ENCODE results near the gene UBE2Q1.

Gene UBE2Q1

DNA sequence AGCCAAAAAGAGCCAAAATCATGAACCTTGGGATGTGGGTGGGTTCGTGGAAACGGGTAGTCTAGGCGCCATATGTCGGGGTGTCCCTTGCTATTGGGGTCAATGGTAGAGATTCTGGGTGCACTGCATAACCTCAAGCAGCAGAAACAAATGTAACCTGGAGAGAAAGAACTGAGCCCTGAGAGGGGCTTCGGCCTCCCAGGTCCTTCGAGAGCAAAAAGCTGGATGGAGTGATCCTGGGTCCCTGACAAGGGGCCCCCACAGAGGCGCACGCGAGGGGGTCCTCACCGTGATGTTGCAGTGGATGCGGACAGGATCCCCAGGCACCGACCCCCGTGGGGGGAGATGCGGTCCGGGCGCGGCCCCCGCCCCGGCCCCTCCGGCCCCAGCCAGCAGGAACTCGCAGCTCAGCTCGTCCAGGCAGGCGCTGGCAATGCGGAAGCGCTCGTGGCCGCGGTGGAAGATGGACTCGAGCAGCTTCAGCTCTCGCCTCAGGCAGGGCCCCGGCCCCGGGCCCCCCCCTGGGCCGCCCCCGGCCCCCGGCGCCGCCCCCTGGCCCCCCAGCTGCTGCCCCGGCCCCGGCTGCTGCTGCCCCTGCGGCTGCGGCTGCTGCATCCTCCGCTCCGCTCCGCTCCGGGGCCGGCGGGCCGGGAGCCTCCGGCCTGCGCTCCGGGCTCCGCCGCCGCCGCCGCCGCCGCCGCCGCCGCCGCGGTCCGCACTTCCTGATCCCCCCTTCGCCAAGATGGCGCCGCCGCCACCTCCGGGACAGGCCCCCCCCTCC is at the start of gene UBE2Q1:
Gene UBE2Q1, minus strand, starts transcription at position 724 of the 781 bp plus-strand sequence. Its CDS starts 109 bp downstream, at position 615.
- no peak for DNase-seq (ENCODE audit: low spot score)

DNA sequence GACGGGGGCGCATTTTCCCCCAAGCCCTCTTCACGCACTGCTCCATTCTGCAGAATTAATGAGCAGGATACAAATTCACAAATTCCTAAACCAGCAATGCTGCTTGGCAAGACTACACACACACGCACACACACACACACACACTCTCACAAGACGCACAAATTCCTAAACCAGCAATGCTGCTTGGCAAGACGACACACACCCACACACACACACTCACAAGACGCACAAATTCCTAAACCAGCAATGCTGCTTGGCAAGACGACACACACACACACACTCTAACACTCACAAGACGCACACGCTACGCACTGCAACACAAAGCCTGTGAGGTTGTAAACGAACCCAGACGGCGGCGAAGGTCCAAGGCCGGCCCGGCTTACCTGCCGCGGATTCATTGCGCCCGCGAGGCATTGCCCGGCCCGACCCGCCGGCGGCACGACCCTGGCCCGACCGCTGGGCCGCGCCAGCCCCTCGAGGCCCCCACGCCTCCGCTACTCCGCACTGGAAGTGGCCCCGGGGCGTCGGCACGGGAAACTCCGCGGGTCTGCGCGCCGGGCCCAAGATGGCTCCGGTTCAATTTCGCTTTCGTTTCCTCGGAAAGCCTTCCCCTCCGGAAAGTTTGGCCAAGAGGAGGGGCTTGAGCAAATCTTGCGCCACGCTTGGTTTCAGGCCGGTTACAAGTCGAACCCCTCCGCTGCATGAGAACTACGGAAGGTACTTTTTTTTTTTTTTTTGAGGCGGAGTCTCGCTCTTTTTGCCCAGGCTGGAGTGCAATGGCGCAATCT is 49.3 kb upstream of the UBE2Q1 start, which contains the start of gene ADAR:
Gene ADAR, minus strand, starts transcription at position 578 of the 788 bp plus-strand sequence. Its CDS starts 180 bp downstream, at position 398.
- DNase-seq (ENCODE audit: low spot score): peak; percentile 86

DNA sequence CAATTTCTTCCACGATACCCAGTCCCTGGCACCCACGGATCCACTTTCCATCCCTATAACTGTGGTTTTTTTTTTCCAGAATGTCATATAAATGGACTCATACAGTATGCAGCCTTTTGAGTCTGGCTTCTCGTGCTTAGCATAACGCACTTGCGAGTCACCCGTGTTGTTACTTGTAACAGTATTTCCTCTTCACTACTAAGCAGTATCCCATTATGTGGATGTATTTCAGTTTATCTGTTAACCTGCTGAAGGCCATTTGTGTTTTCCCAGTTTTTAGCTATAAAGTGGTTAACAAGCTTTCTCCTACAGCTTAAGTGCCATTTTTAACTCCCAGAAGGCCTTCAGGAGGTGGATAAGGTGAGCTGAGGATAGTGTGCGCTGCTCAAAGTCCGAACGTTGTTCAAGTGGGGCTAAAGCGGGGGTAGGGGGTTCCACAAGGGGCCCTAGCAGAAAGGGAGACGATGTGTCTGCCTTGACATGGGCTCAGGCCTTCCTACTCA is 48.7 kb upstream of the UBE2Q1 start:
- DNase-seq (ENCODE audit: low spot score): peak; percentile 24

DNA sequence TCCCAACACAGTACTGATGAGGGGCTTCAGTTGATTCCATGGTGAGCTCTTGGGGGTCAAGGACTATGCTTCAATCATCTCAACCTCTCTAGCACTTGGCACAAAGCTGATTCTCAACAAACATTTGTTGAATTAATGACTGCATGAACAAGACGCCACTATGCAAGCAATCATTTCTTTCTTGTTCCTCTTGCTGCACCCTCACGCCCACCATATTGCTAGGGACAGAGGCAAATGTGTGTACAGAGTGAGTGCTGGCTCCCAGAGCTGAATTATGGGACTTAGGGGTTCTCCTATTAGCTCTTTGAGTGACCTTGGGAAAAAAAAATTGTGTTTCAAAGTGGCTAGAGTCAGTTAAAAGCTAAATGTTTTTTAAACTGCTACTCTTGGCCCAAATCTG is 47.1 kb upstream of the UBE2Q1 start:
- no peak for DNase-seq (ENCODE audit: low spot score)

DNA sequence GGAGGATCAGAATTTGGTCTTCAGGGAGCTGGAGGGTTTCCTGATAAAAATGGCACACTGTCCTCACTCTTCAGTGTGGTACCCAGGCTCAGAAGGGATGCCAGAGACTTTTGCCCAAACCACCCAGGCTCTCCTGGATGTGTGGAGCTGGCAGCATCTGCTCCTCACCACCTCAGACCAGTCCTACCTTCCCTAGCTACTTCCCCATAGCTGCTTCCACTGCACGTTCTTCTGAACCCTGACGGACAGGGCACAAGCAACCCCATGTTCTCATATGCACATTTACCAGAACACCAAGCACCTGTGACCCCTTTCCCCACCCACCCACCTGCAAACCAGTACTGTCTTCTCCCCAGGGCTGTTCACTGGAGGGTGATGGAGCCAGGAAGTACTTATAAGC is 44.9 kb upstream of the UBE2Q1 start:
- no peak for DNase-seq (ENCODE audit: low spot score)

DNA sequence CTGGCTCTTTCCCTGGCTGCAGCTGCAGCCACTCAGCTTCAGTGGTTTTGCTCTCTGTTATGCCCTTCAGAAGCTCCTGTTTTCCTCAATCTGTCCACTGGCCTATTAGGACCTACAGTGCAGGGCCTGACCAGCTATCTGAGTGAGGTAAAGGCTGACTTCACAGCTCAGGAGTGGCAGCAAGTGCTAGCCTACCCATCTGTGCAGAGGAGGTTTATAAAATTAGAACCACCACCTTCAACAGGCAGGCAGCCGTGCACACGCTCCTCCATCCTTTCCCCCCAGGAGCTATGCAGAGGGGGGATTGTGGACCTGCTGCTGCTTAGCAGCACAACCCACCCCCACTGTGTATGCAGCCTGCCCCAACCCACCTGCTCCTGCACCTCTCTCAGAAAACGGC is 41.2 kb upstream of the UBE2Q1 start:
- DNase-seq (ENCODE audit: low spot score): no peak

DNA sequence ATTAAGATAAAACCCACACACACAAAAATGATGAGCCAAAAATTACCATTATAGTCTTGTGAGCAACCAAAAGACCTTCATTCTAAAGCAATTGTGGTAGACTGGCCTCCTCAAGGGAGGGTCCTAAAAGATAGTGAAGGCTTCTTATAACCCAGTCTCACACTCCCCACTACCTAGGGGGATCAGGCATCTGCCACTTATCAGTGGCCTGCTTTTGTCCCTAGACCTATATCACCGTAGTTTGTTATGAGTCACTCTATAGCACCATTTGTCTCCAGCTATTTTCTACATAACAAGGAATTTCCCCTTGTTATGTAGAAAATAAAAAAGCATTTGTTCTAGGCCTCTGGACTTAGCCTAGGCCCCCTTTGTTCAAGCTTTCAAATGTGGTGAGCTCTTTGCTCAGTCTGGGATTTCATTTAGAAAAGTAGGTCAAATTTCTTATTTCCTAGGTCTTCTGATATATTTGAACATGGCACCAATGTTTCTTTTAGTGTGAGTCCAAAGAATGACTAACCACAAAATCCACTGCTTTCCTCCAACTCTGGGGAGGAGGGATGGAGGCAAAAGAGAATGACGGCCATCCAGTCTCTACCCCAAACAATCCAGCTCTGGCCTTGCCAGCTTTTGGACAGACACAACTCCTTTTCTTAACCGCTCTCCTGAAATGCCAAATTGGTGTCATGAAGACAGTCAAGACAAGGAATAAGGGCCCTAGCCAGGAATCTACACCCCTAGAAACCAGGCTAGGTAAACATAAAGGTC is 40.6 kb upstream of the UBE2Q1 start:
- no peak for DNase-seq (ENCODE audit: low spot score)

DNA sequence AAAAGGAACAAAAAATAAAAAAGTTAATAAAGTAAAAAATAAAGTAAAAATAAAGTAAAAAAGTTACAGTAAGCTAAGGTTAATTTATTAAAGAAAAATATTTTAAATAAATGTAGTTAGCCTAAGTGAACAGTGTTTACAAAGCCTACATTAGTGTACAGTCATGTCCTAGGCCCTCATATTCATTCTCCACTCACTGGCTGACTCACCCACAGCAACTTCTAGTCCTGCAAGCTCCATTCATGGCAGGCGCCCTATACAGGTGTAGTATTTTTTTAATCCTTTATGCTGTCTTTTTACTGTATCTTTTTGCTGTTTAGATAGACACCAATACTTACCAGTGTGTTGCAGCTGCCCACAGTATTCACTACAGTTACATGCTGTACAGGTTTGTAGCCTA is 37.2 kb upstream of the UBE2Q1 start:
- no peak for DNase-seq (ENCODE audit: low spot score)

DNA sequence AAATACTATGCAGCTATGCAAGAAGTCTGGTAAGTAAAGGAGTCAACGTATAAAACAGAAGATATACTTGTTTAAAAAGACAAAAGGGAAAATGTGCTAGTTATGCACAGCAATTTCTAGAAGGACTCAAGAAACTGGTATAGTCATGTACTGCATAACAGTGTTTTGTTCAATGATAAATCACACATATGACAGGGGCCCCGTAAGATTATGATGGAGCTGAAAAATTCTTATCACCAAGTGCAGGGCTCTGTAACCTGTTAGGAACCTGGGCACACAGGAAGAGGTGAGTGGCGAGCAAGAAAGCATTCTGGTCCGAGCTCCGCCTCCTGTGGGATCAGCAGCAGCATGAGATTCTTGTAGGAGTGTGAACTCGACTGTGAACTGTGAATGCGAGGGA is 36.3 kb upstream of the UBE2Q1 start:
- DNase-seq (ENCODE audit: low spot score): no peak

DNA sequence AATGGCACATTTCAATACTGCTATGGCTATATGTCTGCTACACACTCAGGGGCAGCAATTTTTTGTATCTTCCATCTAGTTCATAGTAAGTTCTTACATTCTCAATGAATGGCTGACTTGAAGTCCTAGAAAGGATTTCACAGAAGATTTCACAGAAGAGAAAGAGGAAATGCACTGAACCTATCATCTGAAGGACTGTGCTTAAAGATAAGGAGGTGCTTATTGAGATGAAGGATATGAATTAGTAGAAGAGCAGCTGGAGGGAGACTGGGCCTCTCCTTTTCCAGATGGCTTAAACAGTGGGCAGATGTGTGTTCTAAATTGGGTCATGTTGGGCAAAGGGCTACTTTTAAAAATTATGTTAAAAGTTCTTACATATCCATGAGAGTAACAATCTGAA is 34.9 kb upstream of the UBE2Q1 start:
- DNase-seq (ENCODE audit: low spot score): no peak

DNA sequence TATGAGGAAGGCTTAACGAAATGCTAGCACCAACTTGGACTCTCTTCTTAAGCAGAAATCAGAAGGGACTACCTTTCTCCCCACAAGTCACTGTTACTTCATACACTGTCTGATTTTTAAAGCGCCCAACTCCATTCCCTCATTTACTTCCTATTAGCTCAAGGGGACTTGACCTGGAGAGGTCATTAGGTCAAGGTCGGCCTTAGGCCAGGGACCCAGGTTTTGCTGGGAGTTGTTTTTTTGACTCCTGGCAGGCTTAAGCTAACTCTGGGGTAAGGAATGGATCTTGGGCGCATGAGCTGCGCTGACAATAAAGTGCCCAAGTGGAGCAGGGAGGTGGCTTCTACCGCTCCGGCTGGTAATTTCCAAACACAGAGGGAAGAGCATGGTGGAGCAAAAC is 32.7 kb upstream of the UBE2Q1 start:
- DNase-seq (ENCODE audit: low spot score): no peak

DNA sequence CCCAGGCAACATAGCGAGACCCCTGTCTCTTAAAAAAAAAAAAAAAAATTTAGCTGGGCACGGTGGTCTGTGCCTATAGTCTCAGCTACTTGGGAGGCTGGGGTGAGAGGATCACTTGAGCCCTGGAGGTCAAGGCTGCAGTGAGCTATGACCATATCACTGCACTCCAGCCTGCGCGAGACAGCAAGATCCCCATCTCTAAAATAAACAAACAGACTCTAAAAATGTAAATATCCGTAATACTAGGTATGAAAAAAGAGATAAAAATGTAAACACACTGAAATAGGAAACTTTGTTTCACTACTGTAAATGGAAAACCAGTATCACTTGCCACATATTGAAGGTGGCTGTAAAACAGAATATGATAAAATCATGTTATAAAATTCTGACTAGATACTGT is 32.3 kb upstream of the UBE2Q1 start:
- no peak for DNase-seq (ENCODE audit: low spot score)

DNA sequence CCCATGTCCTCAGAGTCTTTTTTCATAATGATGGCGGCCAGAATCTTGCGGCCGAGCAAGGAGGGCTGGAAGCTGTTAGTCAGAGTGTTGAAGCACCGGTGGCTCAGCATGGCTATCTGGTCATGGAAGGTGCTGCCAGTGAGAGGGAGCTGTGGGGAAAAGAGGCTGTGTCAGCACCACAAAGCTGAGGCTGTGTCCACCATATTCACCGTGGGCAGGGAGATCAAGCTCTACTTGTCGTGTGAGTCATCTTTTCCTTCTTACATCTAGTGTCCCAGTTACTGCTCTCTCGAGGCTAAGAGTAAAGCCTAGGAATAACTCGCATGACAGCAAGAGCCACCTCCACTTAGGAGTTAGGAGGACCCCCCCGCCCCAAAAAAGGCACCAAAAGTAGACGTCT is 31.3 kb upstream of the UBE2Q1 start:
- no peak for DNase-seq (ENCODE audit: low spot score)

DNA sequence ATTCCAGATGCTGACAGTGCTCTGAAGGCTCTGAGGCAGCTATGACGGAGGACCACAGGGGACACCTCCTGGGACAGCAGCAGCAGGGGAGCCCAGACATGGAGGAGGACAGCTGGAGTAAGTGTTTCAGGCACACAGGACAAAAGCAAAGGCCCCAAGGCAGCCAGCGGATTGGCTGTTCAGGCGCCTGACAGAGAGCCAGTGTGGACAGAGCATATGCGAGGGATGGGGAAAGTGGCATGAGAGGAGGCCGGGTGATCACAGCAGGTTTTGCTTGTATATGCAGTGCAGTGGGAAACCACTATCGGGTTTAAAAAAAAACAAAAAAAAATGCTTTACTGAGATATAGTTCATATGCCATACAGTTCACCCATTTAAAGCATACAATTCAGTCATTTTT is 28.2 kb upstream of the UBE2Q1 start:
- no peak for DNase-seq (ENCODE audit: low spot score)

DNA sequence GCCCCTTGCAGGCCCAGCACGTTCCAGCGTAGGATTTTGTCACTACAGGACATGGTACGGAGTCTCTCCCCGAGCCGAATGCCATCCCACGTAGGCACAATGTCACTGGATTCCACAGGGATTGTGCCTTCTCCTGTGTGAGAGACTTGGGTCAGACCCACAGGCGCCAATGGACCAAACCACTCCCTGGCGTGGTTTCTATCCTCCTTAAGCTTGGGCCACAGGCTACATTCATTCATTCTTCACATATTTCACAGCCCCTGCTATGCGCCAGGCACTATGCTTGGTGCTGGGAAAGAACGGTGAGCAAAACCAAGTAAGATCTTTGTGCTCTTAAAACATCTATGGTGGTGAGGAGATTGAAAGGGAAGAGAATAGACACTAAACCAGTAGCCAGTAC is 27.8 kb upstream of the UBE2Q1 start:
- DNase-seq (ENCODE audit: low spot score): no peak

DNA sequence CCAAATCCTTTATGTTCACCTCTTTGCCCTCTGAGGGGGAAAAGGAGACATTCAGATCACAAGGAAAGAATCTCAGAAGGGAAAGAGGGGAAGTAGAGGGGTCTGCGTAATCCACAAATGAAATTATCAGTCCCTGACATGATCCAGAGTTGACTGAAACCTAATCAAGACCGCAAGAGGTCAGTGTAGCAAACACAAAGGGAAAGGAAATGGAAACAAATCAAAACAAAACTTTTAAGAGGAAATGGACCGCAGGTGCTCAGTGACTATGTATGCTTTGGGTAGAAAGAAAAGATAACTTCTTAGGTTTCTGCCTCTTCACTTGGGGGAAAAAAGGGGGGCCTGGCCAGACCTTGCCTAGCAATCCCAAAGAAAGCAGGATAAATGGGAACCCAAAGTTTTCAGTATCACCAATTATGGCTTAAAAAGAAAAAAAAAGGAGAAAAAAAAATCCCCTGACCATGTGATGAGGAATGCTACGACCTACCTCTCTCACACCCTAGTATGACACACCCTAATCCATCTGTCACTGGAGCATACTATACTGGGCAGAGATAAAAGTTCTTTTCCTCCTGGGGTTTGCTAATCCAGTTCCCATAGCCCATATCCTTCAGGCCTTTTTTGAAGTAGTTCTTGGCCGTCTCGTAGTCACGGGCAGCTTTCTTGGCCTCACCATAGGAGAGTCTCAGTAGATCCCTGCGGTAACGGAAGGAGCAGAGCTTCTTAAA is 26.0 kb upstream of the UBE2Q1 start:
- no peak for DNase-seq (ENCODE audit: low spot score)

DNA sequence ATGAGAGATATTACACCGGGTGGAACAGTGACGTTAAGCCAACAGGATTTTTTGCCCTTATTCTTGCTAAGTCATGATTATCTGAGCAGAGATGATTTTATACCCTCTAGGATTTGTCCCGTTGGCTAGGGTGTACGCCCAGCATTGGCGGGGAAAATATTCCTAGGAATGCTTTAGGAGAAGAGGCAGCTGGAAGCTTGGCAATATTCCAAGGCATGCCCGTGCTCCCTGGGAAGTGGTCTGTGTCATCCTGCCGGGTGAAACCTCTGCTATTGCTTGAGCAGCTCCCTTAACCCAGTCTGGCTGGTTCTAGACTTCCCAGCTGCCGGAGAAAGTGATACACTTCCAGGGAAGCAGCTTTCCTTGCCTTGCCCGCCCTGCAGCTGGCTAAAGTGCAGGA is 25.3 kb upstream of the UBE2Q1 start:
- no peak for DNase-seq (ENCODE audit: low spot score)

DNA sequence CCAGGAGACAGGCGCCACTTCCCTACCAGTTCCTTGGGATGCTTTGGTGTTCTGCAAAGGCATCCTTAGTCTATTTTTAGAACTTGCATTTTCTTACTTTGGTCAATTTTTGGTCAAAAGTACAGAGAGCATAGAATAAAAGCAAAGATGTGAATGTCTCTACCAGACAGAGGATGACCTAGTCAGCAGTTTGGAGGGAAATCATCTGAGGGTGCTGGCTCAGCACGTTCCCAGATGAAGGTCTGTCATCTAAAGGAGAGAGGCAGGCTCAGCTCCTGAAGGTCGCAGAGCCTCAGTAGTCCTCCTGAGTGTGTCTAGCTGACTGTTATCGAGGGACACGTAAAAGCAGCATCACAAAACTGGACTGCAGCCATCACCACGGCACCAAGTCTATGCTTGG is 24.4 kb upstream of the UBE2Q1 start:
- no peak for DNase-seq (ENCODE audit: low spot score)

DNA sequence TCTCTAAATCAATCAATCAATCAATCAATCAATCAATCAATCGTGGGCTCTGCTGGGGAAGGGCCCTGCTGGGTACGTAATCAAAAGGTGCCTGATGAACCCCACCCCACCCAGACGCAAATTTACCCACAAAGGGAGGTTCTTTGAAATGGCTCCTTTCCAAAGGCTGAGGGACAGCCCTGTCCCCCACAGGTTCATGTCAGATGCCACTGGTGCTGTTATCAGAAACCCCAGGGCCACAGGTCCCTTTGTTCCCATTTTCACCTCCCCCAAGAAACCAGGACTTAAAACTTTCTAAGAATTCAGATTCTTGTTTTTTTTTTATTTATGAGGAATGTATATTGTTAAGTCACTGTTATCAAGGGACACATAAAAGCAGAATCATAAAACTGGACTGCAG is 23.3 kb upstream of the UBE2Q1 start:
- DNase-seq (ENCODE audit: low spot score): no peak

DNA sequence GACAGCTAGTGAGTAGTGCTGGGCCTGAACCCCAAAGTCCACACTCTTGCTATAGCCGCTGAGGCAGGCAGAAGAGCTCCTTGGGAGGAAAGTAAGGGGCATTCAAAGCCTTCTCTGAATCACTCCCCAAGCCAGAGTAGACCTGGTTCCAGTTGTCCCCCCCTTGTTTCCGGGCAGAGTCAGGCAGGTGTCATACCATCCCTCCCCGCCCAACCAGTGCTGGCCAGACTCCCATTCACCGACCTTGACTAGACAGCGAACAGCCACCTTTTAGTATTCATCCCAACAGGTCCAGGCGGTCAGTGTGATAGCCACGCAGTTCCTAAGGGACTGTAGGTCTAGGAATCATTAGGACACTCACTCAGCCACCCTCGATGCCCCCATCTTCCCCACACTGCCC is 20.9 kb upstream of the UBE2Q1 start:
- DNase-seq (ENCODE audit: low spot score): no peak

DNA sequence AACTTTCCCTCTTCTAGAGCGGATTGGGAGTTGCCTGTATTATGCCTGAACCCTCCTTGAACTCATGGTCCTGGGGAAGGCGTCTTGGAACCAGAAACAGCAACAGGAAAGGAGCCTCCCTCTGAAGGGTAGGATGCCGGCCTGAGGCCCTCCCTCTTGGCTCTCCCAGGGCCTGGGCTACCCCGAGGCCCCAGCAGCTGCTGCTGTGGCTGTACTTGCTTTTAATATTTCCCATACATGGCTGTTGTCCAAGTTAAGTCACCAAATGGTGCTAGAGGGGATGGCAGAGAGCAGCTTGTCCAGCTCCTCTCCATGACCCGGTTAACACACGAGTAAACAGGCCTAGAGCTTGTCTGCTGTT is 19.6 kb upstream of the UBE2Q1 start:
- no peak for DNase-seq (ENCODE audit: low spot score)

Data from hepatic stellate cell (primary cell).